G401 (cell line): ENCODE results near the gene KCTD10. TPM values are rescaled to one million over a fixed set of nuclear protein-coding genes. Genes with fewer than 3 reads are reported as not detected.
"Not testable (repeated sequence)": the region's sequence is repeated elsewhere in the genome, so short reads cannot be mapped to it uniquely, and the experiment has no call there.

Source experiments
- DNase-seq: peaks from one replicate; pipeline ENCODE4 v3.0.0-alpha.2; 2015; ENCODE audit warnings: low spot score
- in situ Hi-C: cut with HindIII; loops from 2 replicates; pipeline ENCODE4 v1.10.0; 2016; ENCODE audit warnings: low sequenced_read_pairs, mixed read lengths
- total RNA-seq: library from RNA; depleted of rRNA; stranded (reverse); fragments of >200 nt; shearing (Covaris generic); gene quantifications from 2 replicates; pipeline ENCODE4 v1.2.3, GENCODE V29; 2014

The KCTD10 gene
- total RNA-seq, 1 experiment from 2014 or later, result 46.4 TPM

GRCh38 chr12:109458771-109459208, 18.3 kb downstream of the KCTD10 start:
- no peak for DNase-seq
- in situ Hi-C loops, result no loop called here

GRCh38 chr12:109458086-109458485, 19.0 kb downstream of the KCTD10 start:
- no peak for DNase-seq
- in situ Hi-C loops, result no loop called here

GRCh38 chr12:109455706-109456105, 21.4 kb downstream of the KCTD10 start:
- in situ Hi-C loops, result no loop called here
- DNase-seq, result no peak

GRCh38 chr12:109452489-109452888, 24.6 kb downstream of the KCTD10 start:
- in situ Hi-C loops, result no loop called here
- peak; percentile 66 for DNase-seq

- no peak for DNase-seq
- in situ Hi-C loops, result no loop called here
Observed at GRCh38 chr12:109451400-109451799, 25.7 kb downstream of the KCTD10 start.

- in situ Hi-C loops, result no loop called here
- DNase-seq, result no peak
Observed at GRCh38 chr12:109450980-109451379, 26.1 kb downstream of the KCTD10 start.

- in situ Hi-C loops, result no loop called here
- DNase-seq, result no peak
Observed at GRCh38 chr12:109449845-109450532, 27.1 kb downstream of the KCTD10 start.

- in situ Hi-C loops, result no loop called here
- DNase-seq, result no peak
Observed at GRCh38 chr12:109448707-109449390, 28.3 kb downstream of the KCTD10 start.

- DNase-seq, result no peak
- in situ Hi-C loops, result no loop called here
Observed at GRCh38 chr12:109448272-109448671, 28.8 kb downstream of the KCTD10 start.

GRCh38 chr12:109447482-109447881, 29.6 kb downstream of the KCTD10 start:
- no peak for DNase-seq
- in situ Hi-C loops, result no loop called here

GRCh38 chr12:109446869-109447268, 30.2 kb downstream of the KCTD10 start:
- in situ Hi-C loops, result no loop called here
- no peak for DNase-seq

- in situ Hi-C loops, result no loop called here
- no peak for DNase-seq
Observed at GRCh38 chr12:109445191-109445609, 31.9 kb downstream of the KCTD10 start.

- in situ Hi-C loops, result no loop called here
- no peak for DNase-seq
Observed at GRCh38 chr12:109444259-109444658, 32.8 kb downstream of the KCTD10 start.

GRCh38 chr12:109443794-109444193, 33.3 kb downstream of the KCTD10 start:
- in situ Hi-C loops, result no loop called here
- no peak for DNase-seq

- DNase-seq, result no peak
- in situ Hi-C loops, result no loop called here
Observed at GRCh38 chr12:109440851-109441490, 36.1 kb downstream of the KCTD10 start.

- in situ Hi-C loops, DNase-seq: not testable (repeated sequence)
Observed at GRCh38 chr12:109439951-109440350, 37.1 kb downstream of the KCTD10 start.

GRCh38 chr12:109439181-109439580, 37.9 kb downstream of the KCTD10 start:
- no peak for DNase-seq
- in situ Hi-C loops, result no loop called here

- in situ Hi-C loops, result no loop called here
- no peak for DNase-seq
Observed at GRCh38 chr12:109436188-109436560, 40.9 kb downstream of the KCTD10 start.

GRCh38 chr12:109435428-109436187, 41.5 kb downstream of the KCTD10 start:
- in situ Hi-C loops, result no loop called here
- DNase-seq, result no peak

- no peak for DNase-seq
- in situ Hi-C loops, result no loop called here
Observed at GRCh38 chr12:109434582-109434981, 42.5 kb downstream of the KCTD10 start.
